Left lung (tissue), 10 donors: ENCODE measurements around the gene CTNND2. TPM values are rescaled to one million over a fixed set of nuclear protein-coding genes. Genes with fewer than 3 reads are reported as not detected.

ENCODE experiments used
- ATAC-seq: fragments of 200-7000 bp; cut with Tn5 transposase; one replicate; pipeline ENCODE4 v1.9.1; 2020; ENCODE audit warnings: moderate library complexity
- DNase-seq, 4 donors: peaks; one replicate each; pipeline ENCODE4 v3.0.0-alpha.2; 2013 to 2020
- H3K27ac ChIP-seq, 2 donors: fragments of 200-600 bp; sonication (generic) in 1 of 2; one replicate each; pipeline versions ENCODE4 v1.5.0 to v1.8.0; 2020 to 2021
- H3K27me3 ChIP-seq, 2 donors: fragments of 200-600 bp; sonication (generic) in 1 of 2; one replicate each; pipeline versions ENCODE4 v1.5.0 to v1.8.0; 2020 to 2021
- H3K36me3 ChIP-seq, 2 donors: fragments of 200-600 bp; sonication (generic) in 1 of 2; one replicate each; pipeline versions ENCODE4 v1.5.0 to v1.8.0; 2020 to 2021
- H3K4me1 ChIP-seq, 2 donors: fragments of 200-600 bp; one replicate each; pipeline ENCODE4 v1.8.0; 2021
- H3K4me3 ChIP-seq, 2 donors: fragments of 200-600 bp; sonication (generic) in 1 of 2; one replicate each; pipeline versions ENCODE4 v1.5.0 to v1.8.0; 2020 to 2021; ENCODE audit warnings: mild to moderate bottlenecking in 1 of 2
- H3K9me3 ChIP-seq, 2 donors: fragments of 200-600 bp; sonication (generic) in 1 of 2; one replicate each; pipeline versions ENCODE4 v1.5.0 to v1.8.0; 2020 to 2021
- CTCF ChIP-seq, 2 donors: fragments of 200-600 bp; sonication (generic) in 1 of 2; IDR thresholded peaks; one replicate each; pipeline versions ENCODE4 v1.5.0 to v1.8.0; 2021; ENCODE audit warnings: antibody characterized with exemption in 2 of 2
- intact Hi-C, 2 donors: fragments of 100-400 bp; cut with DNase I; formaldehyde crosslinking; loops; one replicate each; pipeline versions ENCODE4 v1.11.2 to v1.14.2; 2022
- polyA plus RNA-seq, 6 donors: library from polyadenylated mRNA; unstranded; fragments of 120-200 nt; gene quantifications; one replicate each; pipeline ENCODE4 v1.2.1, GENCODE V29; 2013; ENCODE audit not compliant: insufficient read length in 6 of 6
- total RNA-seq, 2 donors: library from RNA; stranded (reverse); fragmentation: NEBNext Ultra II Directional; extraction: Animal tissue kit (Norgen Biotek cat#: 25700); gene quantifications; one replicate each; pipeline ENCODE4 v1.2.1, GENCODE V29; 2021
- donor health status: DM: no; HTN: yes; CAD: no.
- donor health status: DM: no; HTN: no; CAD: no.

The CTNND2 gene
- total and polyA plus RNA-seq, 8 donors: 1.2 to 4.2 (median 2.2) TPM; not detected in 1

- DNase-seq: no peak
- Histone ChIP-seq H3K4me1 (no peaks in the 10 kb centered on the region), H3K27me3 (no peaks in the 10 kb centered on the region), H3K27ac (no peak overlapping the region), H3K9me3 (no peaks in the 10 kb centered on the region), H3K4me3 (no peak overlapping the region), H3K36me3 (no peaks in the 10 kb centered on the region)
- ATAC-seq: no peak
- intact Hi-C loops: no loop called here
- no peak for TF ChIP-seq CTCF (IDR thresholded peaks at IDR 0.05)
These were observed 170.9 kb downstream of the CTNND2 start for GRCh38 chr5:11733185-11733839.

GRCh38 chr5:11724940-11725339 lies 179.3 kb downstream of the CTNND2 start:
- no peak for DNase-seq
- no peak for TF ChIP-seq CTCF (IDR thresholded peaks at IDR 0.05)

DNA sequence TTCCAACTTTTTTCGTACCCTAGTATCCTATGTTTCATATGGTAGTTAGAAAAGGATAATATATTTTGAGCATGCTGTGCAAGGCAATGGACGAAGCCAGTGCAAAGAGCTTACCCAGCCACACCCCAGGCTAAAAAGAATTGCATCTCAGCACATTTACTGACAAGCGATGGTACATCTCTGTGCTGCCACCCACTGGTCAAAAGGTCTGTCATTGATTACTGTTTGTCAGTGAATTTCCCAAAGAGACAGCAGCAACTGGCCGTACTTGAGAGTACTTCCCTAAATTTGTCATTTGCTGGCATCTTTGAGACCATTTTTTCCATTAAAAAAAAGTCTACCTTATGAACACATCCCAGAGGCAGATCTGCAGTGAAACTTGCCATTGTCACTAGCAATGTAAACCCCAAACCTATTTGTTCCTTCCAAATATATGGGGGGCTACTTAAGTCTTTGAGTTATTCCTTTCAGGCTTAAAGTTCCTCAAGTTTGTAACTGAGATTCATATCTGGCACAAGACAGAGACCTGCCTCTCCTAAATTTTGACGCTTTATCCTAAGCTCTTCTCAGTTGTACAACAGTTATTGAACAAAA lies 184.3 kb downstream of the CTNND2 start:
- peak; percentile 54 for ATAC-seq
- H3K4me1 ChIP-seq: no peaks in the 10 kb centered on the region
- no peak overlapping the region for H3K27ac ChIP-seq
- no peaks in the 10 kb centered on the region for H3K9me3 ChIP-seq
- H3K27me3 ChIP-seq: no peaks in the 10 kb centered on the region
- H3K4me3 ChIP-seq: no peak overlapping the region
- no peaks in the 10 kb centered on the region for H3K36me3 ChIP-seq
- TF ChIP-seq CTCF (IDR thresholded peaks at IDR 0.05): peak in 1 of 2 donors; percentile 12
- intact Hi-C loops: no loop called here
- DNase-seq: peak in 1 of 4 donors; percentile 24

More at GRCh38 chr5:11724940-11725339, 179.3 kb downstream of the CTNND2 start:
- Histone ChIP-seq H3K4me1 (no peaks in the 10 kb centered on the region), H3K27me3 (no peaks in the 10 kb centered on the region), H3K27ac (no peak overlapping the region), H3K9me3 (no peaks in the 10 kb centered on the region), H3K4me3 (no peak overlapping the region), H3K36me3 (no peaks in the 10 kb centered on the region)
- intact Hi-C loops: no loop called here
- ATAC-seq: no peak

DNA sequence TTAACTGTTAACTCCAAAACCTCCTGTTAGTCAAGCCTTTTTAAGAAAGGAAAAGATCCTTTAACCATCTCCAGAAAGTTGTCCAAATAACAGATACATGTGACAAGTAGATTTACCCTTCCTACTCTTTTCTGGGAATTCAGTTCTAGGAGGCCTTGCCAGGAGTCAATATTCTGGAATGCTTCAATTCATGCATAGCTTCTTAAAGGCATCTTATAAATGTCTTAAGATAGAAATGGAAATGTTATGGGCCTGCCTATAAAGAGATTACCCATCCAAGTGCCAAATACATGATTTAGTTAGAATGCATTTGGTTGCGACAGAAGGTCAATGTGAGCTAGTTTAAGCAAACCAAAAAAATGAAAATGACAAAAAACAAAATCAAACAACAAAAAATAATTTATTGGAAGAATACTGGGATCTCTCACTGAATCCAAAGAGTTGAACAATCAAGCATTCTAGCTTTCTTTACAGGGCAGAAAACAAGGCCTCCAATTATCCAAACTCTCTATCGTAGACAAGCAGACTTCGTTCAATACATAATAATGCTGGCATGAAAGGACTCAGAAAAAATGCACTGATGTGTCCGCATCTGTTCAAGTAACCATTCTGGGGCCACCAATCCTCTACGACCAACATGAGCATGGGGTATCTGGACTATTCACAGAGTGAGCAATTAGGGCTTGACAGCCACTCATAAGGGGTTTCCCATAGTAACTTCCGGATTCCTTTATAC lies 188.6 kb downstream of the CTNND2 start:
- H3K4me3 ChIP-seq: no peak overlapping the region
- H3K27ac ChIP-seq: no peak overlapping the region
- H3K4me1 ChIP-seq: no peaks in the 10 kb centered on the region
- TF ChIP-seq CTCF (IDR thresholded peaks at IDR 0.05): no peak
- intact Hi-C loops: no loop called here
- ATAC-seq: no peak
- DNase-seq: no peak
- H3K27me3 ChIP-seq: no peaks in the 10 kb centered on the region
- H3K36me3 ChIP-seq: no peaks in the 10 kb centered on the region
- H3K9me3 ChIP-seq: no peaks in the 10 kb centered on the region

- no peak for TF ChIP-seq CTCF (IDR thresholded peaks at IDR 0.05)
- Histone ChIP-seq H3K27me3 (no peaks in the 10 kb centered on the region), H3K4me1 (no peaks in the 10 kb centered on the region), H3K27ac (no peak overlapping the region), H3K9me3 (no peaks in the 10 kb centered on the region), H3K36me3 (no peaks in the 10 kb centered on the region), H3K4me3 (no peak overlapping the region)
- no peak for DNase-seq
- intact Hi-C loops: no loop called here
- no peak for ATAC-seq
These were observed 192.3 kb downstream of the CTNND2 start for GRCh38 chr5:11711932-11712331.
